Kidney (tissue), 22 donors: ENCODE measurements around the gene TLE3. TPM values are rescaled to one million over a fixed set of nuclear protein-coding genes. Genes with fewer than 3 reads are reported as not detected.

Source experiments
- DNase-seq, 5 donors: peaks; one replicate each; pipeline ENCODE4 v3.0.0-alpha.2; 2013 to 2020
- FAIRE-seq: peaks from 2 replicates; lab custom pipeline; 2012; peaks lifted over from hg19 to GRCh38; lab: Jason Lieb, UNC
- H3K27ac ChIP-seq, 2 donors: one replicate each; pipeline ENCODE4 v1.7.0; 2013; ENCODE audit warnings: low read depth in 2 of 2, low read length in 2 of 2, inconsistent platforms in 1 of 2
- H3K27me3 ChIP-seq: one replicate; pipeline ENCODE4 v1.7.1; 2013; ENCODE audit warnings: low read length, inconsistent platforms; ENCODE audit not compliant: control insufficient read depth, insufficient read depth
- H3K36me3 ChIP-seq, 3 donors: one replicate each; pipeline versions ENCODE4 v1.7.0 to v1.7.1; 2013; ENCODE audit warnings: low read length in 3 of 3, control low read depth in 1 of 3, inconsistent platforms in 1 of 3; ENCODE audit not compliant: insufficient read depth in 3 of 3, control insufficient read depth in 2 of 3
- H3K4me1 ChIP-seq, 3 donors: one replicate each; pipeline versions ENCODE4 v1.7.0 to v1.7.1; 2013; ENCODE audit warnings: low read length in 3 of 3, inconsistent platforms in 1 of 3, low read depth in 1 of 3; ENCODE audit not compliant: control insufficient read depth in 2 of 3, insufficient read depth in 2 of 3
- H3K4me3 ChIP-seq, 3 donors: one replicate each; pipeline versions ENCODE4 v1.7.0 to v1.8.1; 2013; ENCODE audit warnings: low read length in 3 of 3, control low read depth in 1 of 3, inconsistent platforms in 1 of 3
- H3K9ac ChIP-seq, 3 donors: one replicate each; pipeline versions ENCODE4 v1.7.0 to v1.7.1; 2013; ENCODE audit warnings: low read length in 3 of 3, control low read depth in 1 of 3, inconsistent platforms in 1 of 3
- H3K9me3 ChIP-seq, 3 donors: one replicate each; pipeline versions ENCODE4 v1.7.0 to v1.7.1; 2013; ENCODE audit warnings: low read length in 3 of 3, control low read depth in 1 of 3, inconsistent platforms in 1 of 3; ENCODE audit not compliant: control insufficient read depth in 2 of 3, insufficient read depth in 1 of 3
- CTCF ChIP-seq: IDR thresholded peaks from 3 replicates; pipeline ENCODE4 v1.5.1; 2012; ENCODE audit warnings: mild to moderate bottlenecking, moderate library complexity, borderline replicate concordance; ENCODE audit not compliant: insufficient read depth; ENCODE audit errors: extremely low read depth
- intact Hi-C: fragments of 100-400 bp; cut with DNase I; formaldehyde crosslinking; loops from one replicate; pipeline ENCODE4 v1.11.1; 2022
- long read RNA-seq, 10 donors: library from polyadenylated mRNA in 1 of 10; unstranded in 1 of 10; transcript quantifications; one replicate each; pipeline ENCODE4 v2.0.0 and lab custom pipeline, GENCODE V29; 2021 to 2026
- polyA plus RNA-seq: library from polyadenylated mRNA; stranded (reverse); fragments of 350-450 nt; fragmentation: Illumina TruSeq; extraction: RNeasy Lipid Tissue Mini Kit (QIAGEN cat#74804); gene quantifications from one replicate; pipeline ENCODE4 v1.2.3, GENCODE V29; 2014; ENCODE audit warnings: low read depth, low replicate concordance; ENCODE audit not compliant: insufficient read depth
- total RNA-seq: library from RNA; stranded (reverse); fragmentation: NEBNext Ultra II Directional; extraction: Animal tissue kit (Norgen Biotek cat#: 25700); gene quantifications from one replicate; pipeline ENCODE4 v1.2.1, GENCODE V29; 2021
- donor health status: control.
- donor health status: control.
- donor health status: control.
- donor health status: control.
- donor health status: control.
- donor health status: DM: yes; HTN: yes; CAD: no.
- donor health status: Normal renal cell carcinoma (clear cell type).

The TLE3 gene
- total RNA-seq (71.7 TPM), polyA plus RNA-seq (10.3 TPM)
- long read RNA-seq, donor 1 = 0 reads
- long read RNA-seq, donor 2 = 0 reads
- long read RNA-seq, donor 3 = 0 reads
- long read RNA-seq, donor 4 = 0 reads
- long read RNA-seq, donor 5 = 0 reads
- long read RNA-seq, donor 6 = 0 reads
- long read RNA-seq, donor 7, partial matches to known transcripts = 11 of 17 reads
- long read RNA-seq, donor 7, other reads (novel, unspliced or antisense) = 6 of 17 reads
- long read RNA-seq, donor 8 = 0 reads
- long read RNA-seq, donor 9, partial matches to known transcripts = 0 of 1 reads
- long read RNA-seq, donor 9, other reads (novel, unspliced or antisense) = 0 of 1 reads
- long read RNA-seq, donor 10 = 0 reads

- Histone ChIP-seq H3K9ac (peak within 1 kb of the TSS; percentile 40 to 82 (median 51)), H3K27ac (peak within 1 kb of the TSS; percentile 93 to 94), H3K9me3 (no peaks in the 10 kb centered on the region), H3K4me1 (peaks cover 0 to 25% (median 22%) of the 10 kb centered on the region in 3 donors), H3K27me3 (no peaks in the 10 kb centered on the region), H3K4me3 (peak within 1 kb of the TSS; percentile 60 to 93 (median 62)), H3K36me3 (no peaks in the 10 kb centered on the region)
- peak; percentile 93 for FAIRE-seq
- intact Hi-C loops = no loop called here
- peak; percentile 99 to 100 (median 99) for DNase-seq
- TF ChIP-seq CTCF = peak; percentile 54
Measured at GRCh38 chr15:70097321-70098152, at the start of gene TLE3. TSS of gene TLE3 (minus strand) at chr15:70097917. CDS start at chr15:70096798, 1,119 bp downstream.

- peaks cover 0 to 7% (median 4%) of the 10 kb centered on the region in 3 donors for H3K4me1 ChIP-seq
- no peak overlapping the region for H3K4me3 ChIP-seq
- FAIRE-seq (no peak), DNase-seq (peak in 1 of 5 donors; percentile 17)
- intact Hi-C loops = no loop called here
- no peaks in the 10 kb centered on the region for H3K36me3 ChIP-seq
- H3K9me3 ChIP-seq = no peaks in the 10 kb centered on the region
- no peak overlapping the region for H3K27ac ChIP-seq
- no peak for TF ChIP-seq CTCF
- H3K9ac ChIP-seq = no peak overlapping the region
- H3K27me3 ChIP-seq = no peaks in the 10 kb centered on the region
Measured at GRCh38 chr15:70147178-70147760, 49.6 kb upstream of the TLE3 start.

DNA sequence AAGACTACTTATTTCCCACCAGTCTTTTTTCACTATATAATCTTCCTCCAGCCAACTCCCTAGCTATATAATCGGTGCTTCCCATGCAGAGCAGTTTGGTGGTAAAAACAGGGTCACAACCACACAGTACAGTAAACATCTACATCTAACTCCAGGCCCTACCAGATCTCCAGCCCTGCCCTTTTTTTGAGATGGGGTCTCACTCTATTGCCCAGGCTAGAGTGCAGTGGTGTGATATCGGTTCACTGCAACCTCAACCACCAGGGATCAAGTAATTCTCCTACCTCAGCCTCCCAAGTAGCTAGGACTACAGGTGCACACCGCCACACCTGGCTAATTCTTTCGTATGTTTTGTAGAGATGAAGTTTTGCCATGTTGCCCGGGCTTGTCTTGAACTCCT is 49.1 kb upstream of the TLE3 start:
- no peak for TF ChIP-seq CTCF
- H3K9me3 ChIP-seq = no peaks in the 10 kb centered on the region
- no peak overlapping the region for H3K4me3 ChIP-seq
- no peaks in the 10 kb centered on the region for H3K36me3 ChIP-seq
- H3K27ac ChIP-seq = no peak overlapping the region
- FAIRE-seq (no peak), DNase-seq (no peak)
- H3K27me3 ChIP-seq = no peaks in the 10 kb centered on the region
- peaks cover 0 to 3% (median 2%) of the 10 kb centered on the region in 3 donors for H3K4me1 ChIP-seq
- intact Hi-C loops = no loop called here
- no peak overlapping the region for H3K9ac ChIP-seq
